ENCODE results near the gene QSOX2. TPM values are rescaled to one million over a fixed set of nuclear protein-coding genes. Genes with fewer than 3 reads are reported as not detected.

QSOX2 gene
- total RNA-seq, 1 donor from 2014 or later = 3.7 TPM

DNA sequence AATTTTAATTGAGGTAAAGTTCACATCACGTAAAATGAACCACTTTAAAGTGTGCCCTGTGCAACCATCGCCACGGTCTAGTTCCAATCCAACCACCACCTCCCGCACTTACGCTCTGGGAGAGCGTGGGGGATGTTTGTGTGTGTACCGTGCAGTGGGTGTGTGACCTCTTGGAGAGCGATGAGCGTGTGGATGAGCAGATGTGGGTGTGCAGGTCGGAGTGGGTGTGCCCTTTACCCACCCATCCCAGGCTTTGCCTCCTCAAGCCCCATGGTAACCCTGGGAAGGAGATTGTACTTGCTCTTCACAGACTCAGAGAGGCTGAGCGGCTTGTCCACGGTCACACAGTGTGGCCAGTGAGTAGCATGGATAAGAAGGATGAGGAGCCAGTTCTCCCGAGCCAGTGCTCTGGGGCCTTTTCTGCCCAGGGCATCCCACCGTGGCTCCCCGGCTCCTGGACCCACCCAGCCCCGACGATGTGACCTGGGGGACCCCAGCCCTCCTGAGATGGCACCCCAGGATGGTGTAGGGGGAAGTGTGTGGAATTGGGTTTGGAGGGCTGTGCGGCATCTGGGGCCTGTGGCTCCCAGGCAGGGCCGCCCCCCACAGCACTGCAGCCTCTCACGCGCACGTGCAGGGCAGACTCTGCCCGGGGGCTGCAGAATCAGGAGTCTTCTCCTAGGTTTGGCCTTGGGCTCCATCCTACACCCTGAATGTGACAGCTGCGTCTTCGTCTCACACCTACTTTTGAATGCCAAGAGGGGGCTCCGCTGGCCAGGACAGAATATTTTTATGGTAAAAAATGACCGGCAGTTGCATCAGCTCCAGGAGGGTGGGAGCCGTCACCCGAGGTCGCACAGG is 54.3 kb downstream of the QSOX2 start:
- H3K27me3 ChIP-seq (ENCODE audit: control insufficient read depth in 3 of 3, insufficient read depth in 3 of 3, low read length in 3 of 3) = peaks cover 66 to 79% (median 70%) of the 10 kb centered on the region in 3 donors
- no peak overlapping the region for H3K4me3 ChIP-seq (ENCODE audit: low read length in 3 of 3)
- H3K9ac ChIP-seq (ENCODE audit: low read depth in 1 of 3, low read length in 3 of 3) = no peak overlapping the region
- H3K4me1 ChIP-seq (ENCODE audit: control insufficient read depth in 3 of 3, insufficient read depth in 3 of 3, low read length in 3 of 3) = no peaks in the 10 kb centered on the region
- H3K27ac ChIP-seq (ENCODE audit: low read depth, low read length) = no peak overlapping the region
- H3K36me3 ChIP-seq (ENCODE audit: control insufficient read depth in 3 of 3, insufficient read depth in 3 of 3, low read length in 3 of 3) = no peaks in the 10 kb centered on the region
- H3K9me3 ChIP-seq (ENCODE audit: control insufficient read depth in 3 of 3, low read length in 3 of 3) = no peaks in the 10 kb centered on the region

DNA sequence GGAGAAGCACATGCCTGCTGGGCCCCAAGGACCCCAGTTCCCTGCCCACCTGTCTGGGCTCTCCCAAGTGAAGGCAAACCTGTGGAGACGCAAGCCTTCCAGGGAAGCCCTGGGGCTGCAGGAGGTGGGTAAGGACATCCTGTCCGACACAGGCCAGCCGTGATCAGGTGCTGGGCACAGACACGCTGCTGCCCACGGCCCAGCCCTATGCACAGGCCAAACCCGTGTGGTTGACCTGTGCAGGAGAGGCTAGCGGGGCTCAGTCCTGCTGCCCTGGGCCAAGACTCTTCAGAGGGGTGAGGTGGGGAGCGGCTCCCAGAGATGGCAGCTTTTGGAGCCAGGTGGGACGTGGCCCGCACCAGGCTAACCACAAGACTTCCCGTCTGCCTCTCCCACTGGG is 55.0 kb downstream of the QSOX2 start:
- Histone ChIP-seq H3K4me1 (ENCODE audit: control insufficient read depth in 3 of 3, insufficient read depth in 3 of 3, low read length in 3 of 3) (no peaks in the 10 kb centered on the region), H3K4me3 (ENCODE audit: low read length in 3 of 3) (no peak overlapping the region), H3K36me3 (ENCODE audit: control insufficient read depth in 3 of 3, insufficient read depth in 3 of 3, low read length in 3 of 3) (no peaks in the 10 kb centered on the region), H3K9ac (ENCODE audit: low read depth in 1 of 3, low read length in 3 of 3) (no peak overlapping the region), H3K27ac (ENCODE audit: low read depth, low read length) (no peak overlapping the region), H3K27me3 (ENCODE audit: control insufficient read depth in 3 of 3, insufficient read depth in 3 of 3, low read length in 3 of 3) (peaks cover 62 to 77% (median 67%) of the 10 kb centered on the region in 3 donors), H3K9me3 (ENCODE audit: control insufficient read depth in 3 of 3, low read length in 3 of 3) (no peaks in the 10 kb centered on the region)

- H3K9me3 ChIP-seq (ENCODE audit: control insufficient read depth in 3 of 3, low read length in 3 of 3) = no peaks in the 10 kb centered on the region
- H3K27ac ChIP-seq (ENCODE audit: low read depth, low read length) = no peak overlapping the region
- H3K9ac ChIP-seq (ENCODE audit: low read depth in 1 of 3, low read length in 3 of 3) = no peak overlapping the region
- peaks cover 59 to 77% (median 68%) of the 10 kb centered on the region in 3 donors for H3K27me3 ChIP-seq (ENCODE audit: control insufficient read depth in 3 of 3, insufficient read depth in 3 of 3, low read length in 3 of 3)
- H3K36me3 ChIP-seq (ENCODE audit: control insufficient read depth in 3 of 3, insufficient read depth in 3 of 3, low read length in 3 of 3) = no peaks in the 10 kb centered on the region
- no peak overlapping the region for H3K4me3 ChIP-seq (ENCODE audit: low read length in 3 of 3)
- H3K4me1 ChIP-seq (ENCODE audit: control insufficient read depth in 3 of 3, insufficient read depth in 3 of 3, low read length in 3 of 3) = no peaks in the 10 kb centered on the region
Observed at GRCh38 chr9:136190237-136190601, 55.4 kb downstream of the QSOX2 start.

- H3K27ac ChIP-seq (ENCODE audit: low read depth, low read length) = no peak overlapping the region
- no peaks in the 10 kb centered on the region for H3K9me3 ChIP-seq (ENCODE audit: control insufficient read depth in 3 of 3, low read length in 3 of 3)
- H3K9ac ChIP-seq (ENCODE audit: low read depth in 1 of 3, low read length in 3 of 3) = no peak overlapping the region
- H3K36me3 ChIP-seq (ENCODE audit: control insufficient read depth in 3 of 3, insufficient read depth in 3 of 3, low read length in 3 of 3) = no peaks in the 10 kb centered on the region
- no peak overlapping the region for H3K4me3 ChIP-seq (ENCODE audit: low read length in 3 of 3)
- no peaks in the 10 kb centered on the region for H3K4me1 ChIP-seq (ENCODE audit: control insufficient read depth in 3 of 3, insufficient read depth in 3 of 3, low read length in 3 of 3)
- H3K27me3 ChIP-seq (ENCODE audit: control insufficient read depth in 3 of 3, insufficient read depth in 3 of 3, low read length in 3 of 3) = peaks cover 57 to 79% (median 69%) of the 10 kb centered on the region in 3 donors
Observed at GRCh38 chr9:136189394-136190236, 56.0 kb downstream of the QSOX2 start.

- Histone ChIP-seq H3K27ac (ENCODE audit: low read depth, low read length) (no peak overlapping the region), H3K4me1 (ENCODE audit: control insufficient read depth in 3 of 3, insufficient read depth in 3 of 3, low read length in 3 of 3) (no peaks in the 10 kb centered on the region), H3K36me3 (ENCODE audit: control insufficient read depth in 3 of 3, insufficient read depth in 3 of 3, low read length in 3 of 3) (no peaks in the 10 kb centered on the region), H3K9me3 (ENCODE audit: control insufficient read depth in 3 of 3, low read length in 3 of 3) (no peaks in the 10 kb centered on the region), H3K9ac (ENCODE audit: low read depth in 1 of 3, low read length in 3 of 3) (no peak overlapping the region), H3K27me3 (ENCODE audit: control insufficient read depth in 3 of 3, insufficient read depth in 3 of 3, low read length in 3 of 3) (peaks cover 57 to 67% (median 66%) of the 10 kb centered on the region in 3 donors), H3K4me3 (ENCODE audit: low read length in 3 of 3) (no peak overlapping the region)
Observed at GRCh38 chr9:136187683-136188586, 57.7 kb downstream of the QSOX2 start.

DNA sequence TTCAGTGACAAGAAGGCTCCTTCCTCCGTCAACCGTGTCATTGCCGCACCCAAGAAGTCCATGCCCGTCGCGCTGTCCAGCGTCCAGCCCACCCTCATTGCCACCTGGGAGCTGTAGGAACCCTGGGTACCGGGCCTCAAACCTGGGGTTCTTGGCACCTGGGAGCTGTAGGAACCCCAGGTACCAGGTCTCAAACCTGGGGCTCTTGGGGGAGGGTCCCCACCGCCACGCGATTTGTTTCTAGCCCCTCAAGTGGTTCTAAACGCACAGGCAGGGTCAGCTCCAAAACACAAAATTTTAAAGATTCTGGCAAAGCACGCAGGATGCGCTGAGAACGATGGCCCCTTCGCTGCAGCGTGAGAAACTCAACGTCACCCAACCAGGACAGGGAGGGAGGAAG is 58.4 kb downstream of the QSOX2 start:
- H3K9ac ChIP-seq (ENCODE audit: low read depth in 1 of 3, low read length in 3 of 3) = no peak overlapping the region
- peaks cover 50 to 60% (median 58%) of the 10 kb centered on the region in 3 donors for H3K27me3 ChIP-seq (ENCODE audit: control insufficient read depth in 3 of 3, insufficient read depth in 3 of 3, low read length in 3 of 3)
- no peak overlapping the region for H3K27ac ChIP-seq (ENCODE audit: low read depth, low read length)

GRCh38 chr9:136186386-136186785 is 59.2 kb downstream of the QSOX2 start:
- H3K4me3 ChIP-seq (ENCODE audit: low read length in 3 of 3) = no peak overlapping the region
- no peaks in the 10 kb centered on the region for H3K9me3 ChIP-seq (ENCODE audit: control insufficient read depth in 3 of 3, low read length in 3 of 3)
- no peak overlapping the region for H3K9ac ChIP-seq (ENCODE audit: low read depth in 1 of 3, low read length in 3 of 3)
- H3K36me3 ChIP-seq (ENCODE audit: control insufficient read depth in 3 of 3, insufficient read depth in 3 of 3, low read length in 3 of 3) = no peaks in the 10 kb centered on the region
- H3K27me3 ChIP-seq (ENCODE audit: control insufficient read depth in 3 of 3, insufficient read depth in 3 of 3, low read length in 3 of 3) = peaks cover 46 to 56% (median 51%) of the 10 kb centered on the region in 3 donors
- H3K27ac ChIP-seq (ENCODE audit: low read depth, low read length) = no peak overlapping the region
- no peaks in the 10 kb centered on the region for H3K4me1 ChIP-seq (ENCODE audit: control insufficient read depth in 3 of 3, insufficient read depth in 3 of 3, low read length in 3 of 3)

More for the DNA sequence above, 58.4 kb downstream of the QSOX2 start:
- no peaks in the 10 kb centered on the region for H3K4me1 ChIP-seq (ENCODE audit: control insufficient read depth in 3 of 3, insufficient read depth in 3 of 3, low read length in 3 of 3)
- no peaks in the 10 kb centered on the region for H3K36me3 ChIP-seq (ENCODE audit: control insufficient read depth in 3 of 3, insufficient read depth in 3 of 3, low read length in 3 of 3)
- no peak overlapping the region for H3K4me3 ChIP-seq (ENCODE audit: low read length in 3 of 3)
- H3K9me3 ChIP-seq (ENCODE audit: control insufficient read depth in 3 of 3, low read length in 3 of 3) = no peaks in the 10 kb centered on the region

DNA sequence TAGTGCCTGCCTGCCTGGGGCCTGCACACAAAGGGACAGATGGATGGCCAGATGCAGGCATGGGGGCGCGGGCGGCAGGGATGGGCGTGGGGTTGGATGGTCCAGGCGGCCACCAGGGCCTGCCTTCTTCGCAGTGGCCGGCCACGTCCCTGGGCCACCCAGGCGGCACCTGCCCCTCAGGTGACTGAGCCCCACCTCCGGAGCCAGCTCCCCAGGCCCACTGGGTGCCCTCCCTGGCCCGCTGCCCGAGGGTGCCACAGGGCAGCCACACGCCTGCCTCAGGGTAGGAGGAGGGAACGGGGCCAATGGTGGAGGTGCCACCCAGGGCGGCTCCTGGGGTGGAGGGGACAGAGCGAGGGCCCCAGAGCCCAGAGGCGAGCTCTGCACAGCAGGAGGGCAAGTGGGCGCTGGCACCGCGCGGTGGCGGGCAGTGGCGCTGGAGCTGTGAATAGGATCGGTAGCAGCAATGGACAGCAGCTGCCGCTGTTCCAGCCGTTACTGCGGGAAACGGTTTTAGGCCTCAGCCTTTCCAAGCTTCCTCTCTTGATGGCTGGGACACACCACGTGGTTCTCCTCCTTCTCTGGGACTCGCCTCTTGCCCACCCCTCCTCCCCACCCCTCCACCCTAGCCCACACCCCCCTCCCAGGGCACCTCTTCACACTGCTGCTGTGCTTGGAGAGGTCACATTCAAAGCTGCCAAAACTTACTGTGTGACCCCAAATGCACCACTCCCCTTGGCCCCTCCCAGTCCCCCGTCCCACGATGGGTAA is 59.8 kb downstream of the QSOX2 start:
- Histone ChIP-seq H3K9ac (ENCODE audit: low read depth in 1 of 3, low read length in 3 of 3) (no peak overlapping the region), H3K4me3 (ENCODE audit: low read length in 3 of 3) (no peak overlapping the region), H3K27me3 (ENCODE audit: control insufficient read depth in 3 of 3, insufficient read depth in 3 of 3, low read length in 3 of 3) (peaks cover 40 to 50% (median 45%) of the 10 kb centered on the region in 3 donors), H3K4me1 (ENCODE audit: control insufficient read depth in 3 of 3, insufficient read depth in 3 of 3, low read length in 3 of 3) (no peaks in the 10 kb centered on the region), H3K36me3 (ENCODE audit: control insufficient read depth in 3 of 3, insufficient read depth in 3 of 3, low read length in 3 of 3) (no peaks in the 10 kb centered on the region), H3K9me3 (ENCODE audit: control insufficient read depth in 3 of 3, low read length in 3 of 3) (no peaks in the 10 kb centered on the region), H3K27ac (ENCODE audit: low read depth, low read length) (no peak overlapping the region)

DNA sequence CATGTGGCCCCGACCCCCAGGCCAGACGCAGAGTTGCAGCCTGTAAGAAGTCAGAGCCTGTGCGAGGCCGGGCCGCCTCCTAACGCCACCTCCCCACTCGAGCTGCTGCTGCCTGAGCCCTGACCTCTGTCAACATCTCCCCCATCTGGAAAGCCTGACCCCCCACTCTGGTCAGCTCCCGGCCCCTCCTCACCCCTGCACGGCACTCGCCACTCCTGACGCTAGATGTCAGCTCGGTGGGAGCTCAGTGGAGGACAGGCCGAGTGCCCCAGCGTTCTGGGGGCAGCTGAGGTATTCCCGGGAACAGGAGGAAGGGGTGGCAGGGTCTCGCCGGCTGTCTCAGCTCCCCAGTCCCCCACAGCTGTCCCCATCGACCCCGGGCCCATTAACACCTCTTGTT is 60.5 kb downstream of the QSOX2 start:
- Histone ChIP-seq H3K4me1 (ENCODE audit: control insufficient read depth in 3 of 3, insufficient read depth in 3 of 3, low read length in 3 of 3) (no peaks in the 10 kb centered on the region), H3K9ac (ENCODE audit: low read depth in 1 of 3, low read length in 3 of 3) (no peak overlapping the region), H3K4me3 (ENCODE audit: low read length in 3 of 3) (no peak overlapping the region), H3K27me3 (ENCODE audit: control insufficient read depth in 3 of 3, insufficient read depth in 3 of 3, low read length in 3 of 3) (peaks cover 33 to 48% (median 38%) of the 10 kb centered on the region in 3 donors), H3K9me3 (ENCODE audit: control insufficient read depth in 3 of 3, low read length in 3 of 3) (no peaks in the 10 kb centered on the region), H3K27ac (ENCODE audit: low read depth, low read length) (no peak overlapping the region), H3K36me3 (ENCODE audit: control insufficient read depth in 3 of 3, insufficient read depth in 3 of 3, low read length in 3 of 3) (no peaks in the 10 kb centered on the region)

All from skeletal muscle tissue (tissue), 4 donors.